HCT116 (cell line): ENCODE measurements around the gene PHACTR4.

Experiments used
- CBX3 ChIP-seq: IDR thresholded peaks from 2 replicates; pipeline ENCODE4 v1.6.1; 2012; ENCODE audit warnings: low read depth
- CTCF ChIP-seq, 3 experiments: fragments of 200-600 bp in 1 of 3; sonication (generic) in 1 of 3; IDR thresholded peaks in 2 of 3; conservative IDR thresholded peaks in 1 of 3; 2 replicates each; pipeline ENCODE4 v1.5.1; 2012 to 2017; ENCODE audit warnings: low read depth in 2 of 3, low read length in 2 of 3, antibody characterized with exemption in 1 of 3, borderline replicate concordance in 1 of 3, control low read depth in 1 of 3, mild to moderate bottlenecking in 1 of 3, mixed read lengths in 1 of 3, mixed run types in 1 of 3, moderate library complexity in 1 of 3; ENCODE audit not compliant: insufficient read depth in 1 of 3
- POLR2A ChIP-seq: IDR thresholded peaks from 2 replicates; pipeline ENCODE4 v1.7.0; 2011; ENCODE audit warnings: borderline replicate concordance; ENCODE audit not compliant: insufficient read depth, insufficient read length; ENCODE audit errors: extremely low read depth
- ZBTB33 ChIP-seq: IDR thresholded peaks from 2 replicates; pipeline ENCODE4 v1.6.1; 2011; ENCODE audit warnings: mild to moderate bottlenecking, low read length, moderate library complexity; ENCODE audit not compliant: insufficient replicate concordance; ENCODE audit errors: extremely low read depth

GRCh38 chr1:28540651-28541050, 171.1 kb downstream of the PHACTR4 start:
- TF ChIP-seq CTCF (IDR thresholded peaks at IDR 0.05 in 2 of 3, conservative IDR thresholded peaks at IDR 0.05 in 1 of 3; ENCODE audit: borderline replicate concordance in 1 of 3, insufficient read depth in 1 of 3, low read depth in 2 of 3, low read length in 2 of 3) (peak in 2 of 3 experiments; percentile 45 to 51; a peak in 4 of 6 replicates), POLR2A (no peak), CBX3 (no peak), ZBTB33 (no peak)
